ENCODE data around the gene DNAH14. TPM values are rescaled to one million over a fixed set of nuclear protein-coding genes. Genes with fewer than 3 reads are reported as not detected.

The DNAH14 gene
- total and polyA plus RNA-seq, 10 of the 15 experiments (the other 5 are each of a cell fraction or from before 2014, with no cell fraction given), result 2.0 to 7.9 (median 4.8) TPM

DNA sequence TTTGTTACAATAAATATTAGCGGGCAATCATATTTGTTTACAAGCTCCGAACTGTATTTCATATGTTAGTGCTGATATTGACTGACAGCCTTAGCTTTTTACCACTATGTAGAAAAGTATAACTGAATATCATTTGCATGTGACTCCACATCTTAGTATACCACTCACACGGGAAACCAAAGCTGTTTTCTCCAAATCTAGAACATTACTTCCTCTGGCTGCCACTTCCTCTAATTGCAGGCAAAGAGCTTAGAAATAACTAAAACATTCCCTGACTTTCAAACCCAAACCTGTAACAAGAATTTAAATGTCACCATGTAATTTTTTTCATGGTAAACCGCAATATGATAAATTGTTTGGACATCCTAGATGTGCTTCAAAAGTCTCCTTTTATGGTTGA is 323.7 kb downstream of the DNAH14 start:
- in situ Hi-C loops (cut with MboI), result no loop called here
- BruUV-seq (replicated peaks), result no TSS peak
- DNase-seq (ENCODE audit: low read depth, low spot score), result no peak

DNA sequence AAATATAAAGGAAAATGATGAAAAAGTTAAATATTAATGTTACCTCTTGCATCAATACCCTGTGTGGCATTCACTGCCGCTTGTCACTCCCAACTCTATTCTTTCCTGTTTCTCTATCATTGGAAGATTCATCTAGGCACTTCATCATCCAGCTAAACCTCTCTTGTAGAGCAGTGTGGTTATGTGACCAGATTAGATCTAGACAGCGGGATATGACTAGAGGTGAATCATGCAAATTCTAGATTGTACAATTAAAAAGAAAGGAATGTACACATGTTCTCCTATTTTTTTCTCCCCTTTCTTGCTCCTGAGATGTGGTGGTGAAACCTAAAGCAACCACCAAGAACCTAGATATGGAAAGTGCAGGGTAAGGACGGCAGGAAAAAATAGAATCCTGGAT is 324.3 kb downstream of the DNAH14 start:
- in situ Hi-C loops (cut with MboI) (no loop called here), intact Hi-C loops (cut with micrococcal nuclease; ENCODE audit: unreplicated experiment) (no loop called here)
- ChIA-PET CTCF (interaction anchor here (1.1 kb wide), 2 partner anchors 24 to 65 kb away, joined by 3 read pairs; no protein-coding TSS in a partner anchor), POLR2A (no interaction called here), RAD21 (ENCODE audit: unreplicated experiment) (no interaction called here), SMC1A (ENCODE audit: uncharacterized antibody, unreplicated experiment) (interaction anchor here (1.5 kb wide), 1 partner anchor 10 kb away, joined by 4 read pairs; no protein-coding TSS in a partner anchor)
- H3K79me2 ChIP-seq (ENCODE audit: control insufficient read depth, insufficient read depth, low read length), result no peaks in the 10 kb centered on the region
- no peak overlapping the region for H3K4me3 ChIP-seq
- no peaks in the 10 kb centered on the region for H3K27me3 ChIP-seq (replicated peaks in 1 of 2; ENCODE audit: control insufficient read depth in 2 of 2, insufficient read depth in 2 of 2, low read length in 1 of 2)
- no peaks in the 10 kb centered on the region for H3K36me3 ChIP-seq (ENCODE audit: control insufficient read depth in 2 of 2, insufficient read depth in 2 of 2, low read length in 1 of 2)
- no peak overlapping the region for H3K4me2 ChIP-seq (ENCODE audit: control insufficient read depth, insufficient read depth)
- no peak for TF ChIP-seq JUND (IDR thresholded peaks at IDR 0.05; ENCODE audit: low read depth, low read length)
- ATAC-seq (no peak), DNase-seq (ENCODE audit: low read depth, low spot score) (no peak), FAIRE-seq (no peak)
- no peak overlapping the region for H3K27ac ChIP-seq (ENCODE audit: control insufficient read depth, insufficient read depth)
- no peak overlapping the region for H3K9ac ChIP-seq (ENCODE audit: control insufficient read depth, insufficient read depth, low read length)
- H2AFZ ChIP-seq (ENCODE audit: control insufficient read depth, low read depth, low read length), result no peak overlapping the region
- 25% methylated on average over 3 of the region's 3 CpGs for WGBS (ENCODE audit: insufficient coverage, insufficient replicate concordance, low lambda C conversion rate, missing lambda C conversion rate)
- no peaks in the 10 kb centered on the region for H3K9me3 ChIP-seq (replicated peaks; ENCODE audit: control insufficient read depth, insufficient read depth, low read length)
- H3K4me1 ChIP-seq (ENCODE audit: control insufficient read depth, insufficient read depth, low read length), result peaks cover 3% of the 10 kb centered on the region; the same call in 1 of the 2 replicates
- no peaks in the 10 kb centered on the region for H4K20me1 ChIP-seq (ENCODE audit: control insufficient read depth, insufficient read depth)
- no TSS peak for BruUV-seq (replicated peaks)

More for the DNA sequence above, 323.7 kb downstream of the DNAH14 start:
- Histone ChIP-seq H3K4me2 (ENCODE audit: control insufficient read depth, insufficient read depth) (no peak overlapping the region), H3K9me3 (replicated peaks; ENCODE audit: control insufficient read depth, insufficient read depth, low read length) (no peaks in the 10 kb centered on the region), H3K36me3 (ENCODE audit: control insufficient read depth in 2 of 2, insufficient read depth in 2 of 2, low read length in 1 of 2) (no peaks in the 10 kb centered on the region), H3K79me2 (ENCODE audit: control insufficient read depth, insufficient read depth, low read length) (no peaks in the 10 kb centered on the region), H3K27me3 (replicated peaks in 1 of 2; ENCODE audit: control insufficient read depth in 2 of 2, insufficient read depth in 2 of 2, low read length in 1 of 2) (no peaks in the 10 kb centered on the region), H4K20me1 (ENCODE audit: control insufficient read depth, insufficient read depth) (no peaks in the 10 kb centered on the region), H3K27ac (ENCODE audit: control insufficient read depth, insufficient read depth) (no peak overlapping the region), H2AFZ (ENCODE audit: control insufficient read depth, low read depth, low read length) (no peak overlapping the region), H3K9ac (ENCODE audit: control insufficient read depth, insufficient read depth, low read length) (no peak overlapping the region), H3K4me1 (ENCODE audit: control insufficient read depth, insufficient read depth, low read length) (peaks cover 3% of the 10 kb centered on the region; the same call in 1 of the 2 replicates), H3K4me3 (no peak overlapping the region)
- TF ChIP-seq CBX5 (IDR thresholded peaks at IDR 0.05; ENCODE audit: low read depth) (no peak), SPI1 (IDR thresholded peaks at IDR 0.05; ENCODE audit: borderline replicate concordance, insufficient read depth, low read depth, low read length) (peak; percentile 14; the same call in 1 of the 2 replicates)
- TF ChIP-seq, protein P1, sequence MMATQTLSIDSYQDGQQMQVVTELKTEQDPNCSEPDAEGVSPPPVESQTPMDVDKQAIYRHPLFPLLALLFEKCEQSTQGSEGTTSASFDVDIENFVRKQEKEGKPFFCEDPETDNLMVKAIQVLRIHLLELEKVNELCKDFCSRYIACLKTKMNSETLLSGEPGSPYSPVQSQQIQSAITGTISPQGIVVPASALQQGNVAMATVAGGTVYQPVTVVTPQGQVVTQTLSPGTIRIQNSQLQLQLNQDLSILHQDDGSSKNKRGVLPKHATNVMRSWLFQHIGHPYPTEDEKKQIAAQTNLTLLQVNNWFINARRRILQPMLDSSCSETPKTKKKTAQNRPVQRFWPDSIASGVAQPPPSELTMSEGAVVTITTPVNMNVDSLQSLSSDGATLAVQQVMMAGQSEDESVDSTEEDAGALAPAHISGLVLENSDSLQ (IDR thresholded peaks at IDR 0.05), result peak; percentile 31; the same call in 1 of the 2 replicates
- intact Hi-C loops (cut with micrococcal nuclease; ENCODE audit: unreplicated experiment), result no loop called here
- ATAC-seq (no peak), FAIRE-seq (no peak)
- SMC1A ChIA-PET (ENCODE audit: uncharacterized antibody, unreplicated experiment), result interaction anchor here (0.9 kb wide), 1 partner anchor 10 kb away, joined by 3 read pairs; no protein-coding TSS in a partner anchor
- RAD21 ChIA-PET (ENCODE audit: unreplicated experiment), result no interaction called here
- POLR2A ChIA-PET, result no interaction called here
- 10% methylated on average over 4 of the region's 4 CpGs for WGBS (ENCODE audit: insufficient coverage, insufficient replicate concordance, low lambda C conversion rate, missing lambda C conversion rate)
- CTCF ChIA-PET, result interaction anchor here (1.0 to 1.1 kb wide), 4 partner anchors 12 to 100 kb away, joined by 3 to 4 read pairs (median 3); no protein-coding TSS in a partner anchor

Data from GM12878 (cell line).